ENCODE measurements around the gene AHSP.

DNA sequence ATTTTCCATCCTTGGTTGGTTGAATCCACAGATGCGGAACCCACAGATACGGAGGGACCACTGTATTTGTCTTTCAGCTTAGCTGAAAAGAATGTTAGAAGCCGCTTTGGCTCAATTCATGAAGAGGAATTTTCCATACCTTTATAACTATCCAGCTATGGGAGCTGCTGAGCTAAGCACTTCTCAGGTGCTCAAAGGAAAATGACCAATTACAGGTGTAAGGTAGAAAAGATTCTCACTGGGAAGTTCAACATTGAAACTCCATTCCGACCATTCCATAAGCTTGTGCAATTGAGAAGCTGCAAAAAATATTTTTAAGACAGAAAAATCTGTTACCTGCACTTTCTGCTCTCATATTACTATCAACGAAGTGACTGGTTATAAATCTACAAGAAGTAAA lies 2.7 kb downstream of the AHSP start:
- TF ChIP-seq, protein P1, sequence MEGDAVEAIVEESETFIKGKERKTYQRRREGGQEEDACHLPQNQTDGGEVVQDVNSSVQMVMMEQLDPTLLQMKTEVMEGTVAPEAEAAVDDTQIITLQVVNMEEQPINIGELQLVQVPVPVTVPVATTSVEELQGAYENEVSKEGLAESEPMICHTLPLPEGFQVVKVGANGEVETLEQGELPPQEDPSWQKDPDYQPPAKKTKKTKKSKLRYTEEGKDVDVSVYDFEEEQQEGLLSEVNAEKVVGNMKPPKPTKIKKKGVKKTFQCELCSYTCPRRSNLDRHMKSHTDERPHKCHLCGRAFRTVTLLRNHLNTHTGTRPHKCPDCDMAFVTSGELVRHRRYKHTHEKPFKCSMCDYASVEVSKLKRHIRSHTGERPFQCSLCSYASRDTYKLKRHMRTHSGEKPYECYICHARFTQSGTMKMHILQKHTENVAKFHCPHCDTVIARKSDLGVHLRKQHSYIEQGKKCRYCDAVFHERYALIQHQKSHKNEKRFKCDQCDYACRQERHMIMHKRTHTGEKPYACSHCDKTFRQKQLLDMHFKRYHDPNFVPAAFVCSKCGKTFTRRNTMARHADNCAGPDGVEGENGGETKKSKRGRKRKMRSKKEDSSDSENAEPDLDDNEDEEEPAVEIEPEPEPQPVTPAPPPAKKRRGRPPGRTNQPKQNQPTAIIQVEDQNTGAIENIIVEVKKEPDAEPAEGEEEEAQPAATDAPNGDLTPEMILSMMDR (IDR thresholded peaks at IDR 0.05), result no peak
- no peak for TF ChIP-seq EZH2 (IDR thresholded peaks at IDR 0.05; ENCODE audit: borderline replicate concordance, insufficient read depth, low read depth, low read length, poor library complexity, severe bottlenecking)

Measured in B cell (primary cell).